ENCODE measurements around the gene ADISSP.

ADISSP gene

GRCh38 chr20:3747471-3747870 lies 20.1 kb downstream of the ADISSP start:
- intact Hi-C loops (cut with DNase I) = no loop called here
- no peak for DNase-seq

GRCh38 chr20:3745686-3746173 lies 21.8 kb downstream of the ADISSP start:
- intact Hi-C loops (cut with DNase I) = no loop called here
- DNase-seq = no peak

GRCh38 chr20:3744806-3745685 lies 22.5 kb downstream of the ADISSP start:
- DNase-seq = peak in 22 of 42 donors; percentile 24 to 71 (median 49)
- intact Hi-C loops (cut with DNase I) = no loop called here

GRCh38 chr20:3744037-3744436 lies 23.5 kb downstream of the ADISSP start:
- DNase-seq = no peak
- intact Hi-C loops (cut with DNase I) = no loop called here

GRCh38 chr20:3743251-3743650 lies 24.3 kb downstream of the ADISSP start:
- intact Hi-C loops (cut with DNase I) = no loop called here
- DNase-seq = no peak

- no peak for DNase-seq
Measured at GRCh38 chr20:3741836-3742458, 25.6 kb downstream of the ADISSP start.

GRCh38 chr20:3740615-3741301 lies 26.8 kb downstream of the ADISSP start:
- intact Hi-C loops (cut with DNase I) = no loop called here
- DNase-seq = no peak

More at GRCh38 chr20:3741836-3742458, 25.6 kb downstream of the ADISSP start:
- intact Hi-C loops (cut with DNase I) = no loop called here

- intact Hi-C loops (cut with DNase I) = no loop called here
- DNase-seq = no peak
Measured at GRCh38 chr20:3739926-3740451, 27.6 kb downstream of the ADISSP start.

DNA sequence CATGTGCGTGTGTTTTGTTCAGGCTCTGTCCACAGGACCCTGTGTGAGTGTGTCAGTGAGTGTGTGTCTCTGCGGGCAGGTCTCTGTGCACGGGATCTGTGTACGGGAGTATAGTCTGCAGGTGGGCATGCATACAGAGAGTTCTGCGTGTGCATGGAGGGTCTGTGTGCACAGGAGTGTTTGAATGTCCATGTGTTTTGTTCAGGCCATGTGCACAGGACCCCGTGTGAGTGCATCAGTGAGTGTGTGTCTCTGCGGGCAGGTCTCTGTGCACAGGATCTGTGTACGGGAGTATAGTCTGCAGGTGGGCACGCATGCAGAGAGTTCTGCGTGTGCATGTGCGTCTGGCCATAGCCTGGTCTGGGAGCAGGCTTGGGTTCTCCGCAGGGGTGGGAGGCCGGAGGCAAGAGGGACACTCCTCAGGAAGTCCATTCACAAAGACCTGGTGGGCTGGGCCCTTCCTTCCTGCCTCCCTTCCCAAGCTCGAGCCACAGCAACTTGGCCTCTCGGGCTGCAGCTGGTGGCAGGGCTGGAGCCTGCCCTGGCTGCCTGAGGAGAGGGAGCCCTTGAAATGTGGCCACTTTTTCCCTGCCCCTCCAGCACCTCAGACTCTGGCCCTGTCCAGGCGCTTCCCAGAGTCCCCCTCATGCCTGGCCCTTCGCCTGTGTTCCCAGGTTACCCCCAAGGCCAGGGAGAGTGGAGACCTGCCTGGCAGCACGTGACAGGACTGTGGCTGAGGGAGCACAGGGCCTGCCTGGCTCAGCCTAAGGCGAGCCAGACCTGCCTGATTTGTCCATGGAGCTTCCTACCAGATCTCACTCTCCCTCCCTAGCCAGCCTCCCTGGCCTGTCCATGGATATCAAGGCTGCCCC lies 28.3 kb downstream of the ADISSP start:
- intact Hi-C loops (cut with DNase I) = no loop called here
- DNase-seq = no peak

DNA sequence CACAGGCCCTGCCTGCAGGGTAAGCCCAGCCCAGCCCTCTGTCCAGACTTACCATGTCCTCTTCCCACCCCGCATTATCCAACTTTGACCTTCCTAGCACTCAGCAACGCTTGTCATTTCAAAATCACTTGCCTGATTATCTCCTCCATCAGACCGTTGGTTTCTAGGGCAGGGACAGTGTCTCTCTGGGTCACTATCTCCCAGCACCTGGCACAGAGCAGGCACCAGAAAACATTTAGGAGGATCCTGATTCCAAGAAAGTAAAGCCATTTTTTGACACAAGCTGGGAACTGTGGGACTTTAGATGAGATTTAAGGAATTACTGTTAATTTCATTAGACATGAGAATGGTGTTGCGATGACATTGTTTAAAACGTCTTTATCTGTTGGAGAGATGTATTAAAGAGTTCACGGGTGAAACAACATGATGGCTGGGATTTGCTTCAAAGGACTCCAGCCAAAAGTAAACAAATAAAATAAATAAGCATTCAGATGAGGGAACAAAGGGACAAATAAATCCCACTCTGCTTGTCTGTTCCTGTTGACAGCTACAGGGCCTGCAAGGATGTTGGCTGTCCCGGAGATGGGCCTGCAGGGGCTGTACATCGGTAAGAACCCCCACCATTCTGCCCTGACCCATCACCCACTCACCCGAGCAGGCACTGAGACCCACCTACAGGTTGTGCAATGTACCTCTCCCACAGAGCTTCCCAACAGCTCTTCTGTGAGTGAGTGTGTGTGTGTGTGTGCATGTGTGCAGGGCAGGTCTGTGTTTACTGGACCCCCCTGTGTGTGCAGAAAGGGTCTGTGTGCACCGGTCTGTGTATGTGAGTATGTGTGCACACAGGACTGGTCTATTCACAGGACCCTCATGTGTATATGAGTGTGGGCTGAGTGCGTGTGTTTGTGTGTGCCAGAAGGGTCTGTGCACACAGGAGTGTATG lies 29.2 kb downstream of the ADISSP start:
- DNase-seq = no peak
- intact Hi-C loops (cut with DNase I) = no loop called here

GRCh38 chr20:3735768-3736167 lies 31.8 kb downstream of the ADISSP start:
- no peak for DNase-seq
- intact Hi-C loops (cut with DNase I) = no loop called here

GRCh38 chr20:3734111-3734843 lies 33.3 kb downstream of the ADISSP start:
- no peak for DNase-seq
- intact Hi-C loops (cut with DNase I) = no loop called here

- intact Hi-C loops (cut with DNase I) = no loop called here
- no peak for DNase-seq
Measured at GRCh38 chr20:3733119-3733995, 34.2 kb downstream of the ADISSP start.

DNA sequence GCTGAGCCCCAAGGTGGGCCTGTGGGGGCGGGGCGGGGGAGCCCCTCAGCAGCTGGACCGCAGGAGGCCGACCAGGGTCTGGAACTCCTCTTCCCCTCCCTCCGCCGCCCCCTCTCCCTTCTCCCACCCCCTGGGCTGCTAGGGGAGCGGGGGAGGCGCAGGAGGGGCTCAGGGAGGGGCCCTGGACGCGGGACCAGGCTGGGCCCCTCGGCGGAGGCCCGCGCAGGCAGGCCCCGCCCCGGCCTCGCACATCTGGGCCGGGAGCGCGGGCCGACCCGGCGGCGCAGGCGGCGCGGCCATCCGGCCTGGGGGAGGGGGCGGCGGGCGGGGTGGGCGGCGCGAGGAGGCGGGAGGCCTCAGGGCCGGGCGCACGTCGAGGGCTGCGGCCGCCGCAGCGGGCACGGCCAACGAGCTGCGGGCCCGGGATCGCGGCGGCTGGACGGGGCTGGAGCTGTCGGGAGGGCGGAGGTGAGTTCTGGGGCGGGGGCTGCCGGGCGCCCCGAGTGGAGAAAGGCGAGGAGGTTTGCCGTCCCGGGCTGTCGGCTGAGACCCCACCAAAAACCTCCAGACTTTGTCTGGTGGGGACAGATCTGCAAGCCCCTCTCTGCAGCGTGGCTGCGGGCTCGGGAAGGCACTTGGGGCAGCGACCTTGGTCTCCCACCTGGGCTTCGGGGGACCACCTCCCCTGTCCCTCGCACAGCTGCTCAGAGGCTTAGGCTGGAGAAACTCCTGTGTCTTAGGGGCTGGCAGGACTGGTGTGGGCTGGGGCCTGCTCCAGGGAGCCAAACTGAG lies 35.0 kb downstream of the ADISSP start, which contains the start of gene HSPA12B:
Gene HSPA12B, plus strand, starts transcription at position 359 of the 792 bp plus-strand sequence. CDS start 5,990 bp downstream, outside the sequence.
- no peak for DNase-seq
- intact Hi-C loops (cut with DNase I) = no loop called here

DNA sequence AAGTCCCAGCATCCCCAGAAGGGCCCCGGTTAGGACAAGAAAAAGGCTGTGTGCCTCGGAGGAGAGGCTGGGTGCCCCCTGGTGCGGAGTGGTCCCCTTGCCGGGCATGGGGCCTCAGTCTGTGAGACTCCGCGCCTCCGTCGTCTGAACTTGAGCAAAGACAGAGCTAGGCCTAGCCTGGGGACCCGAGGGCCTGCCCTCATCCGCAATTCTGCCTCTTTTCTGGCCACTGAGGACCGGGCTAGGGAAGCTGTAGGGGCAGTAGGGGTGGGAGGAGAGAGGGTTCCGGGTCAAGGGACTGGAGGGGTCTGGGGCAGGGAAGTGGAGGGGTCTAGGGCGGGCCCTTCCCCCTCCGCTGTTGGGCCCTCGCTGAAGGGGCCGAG lies 35.6 kb downstream of the ADISSP start:
- intact Hi-C loops (cut with DNase I) = no loop called here
- no peak for DNase-seq
